Neuronal stem cell (in vitro differentiated cells): ENCODE measurements around the gene PSKH1.

ENCODE experiments used
- DNase-seq: peaks from one replicate; pipeline ENCODE4 v3.0.0-alpha.2; 2013; ENCODE audit warnings: low spot score
- H2AFZ ChIP-seq: one replicate; pipeline ENCODE4 v1.6.1; 2013; ENCODE audit warnings: mild to moderate bottlenecking, low read length, inconsistent platforms
- H2AK5ac ChIP-seq: 2 replicates; pipeline ENCODE4 v1.6.1; 2013; ENCODE audit warnings: low read depth, mild to moderate bottlenecking, inconsistent platforms, low read length, moderate library complexity, mixed read lengths
- H2BK120ac ChIP-seq: 2 replicates; pipeline ENCODE4 v1.6.1; 2013; ENCODE audit warnings: low read depth, mild to moderate bottlenecking, inconsistent platforms, low read length, moderate library complexity, mixed read lengths
- H2BK12ac ChIP-seq: one replicate; pipeline ENCODE4 v1.6.1; 2013; ENCODE audit warnings: low read length, inconsistent platforms
- H2BK15ac ChIP-seq: 2 replicates; pipeline ENCODE4 v1.6.1; 2013; ENCODE audit warnings: mild to moderate bottlenecking, low read length, inconsistent platforms, mixed read lengths
- H2BK5ac ChIP-seq: one replicate; pipeline ENCODE4 v1.6.1; 2013; ENCODE audit warnings: inconsistent platforms, mild to moderate bottlenecking, low read length, moderate library complexity
- H3K14ac ChIP-seq: one replicate; pipeline ENCODE4 v1.6.1; 2013; ENCODE audit warnings: low read length, inconsistent platforms
- H3K18ac ChIP-seq: 2 replicates; pipeline ENCODE4 v1.6.1; 2013; ENCODE audit warnings: low read length, inconsistent platforms
- H3K23ac ChIP-seq: 2 replicates; pipeline ENCODE4 v1.6.1; 2013; ENCODE audit warnings: low read depth, mild to moderate bottlenecking, mixed read lengths, low read length, inconsistent platforms; ENCODE audit not compliant: poor library complexity
- H3K27ac ChIP-seq: replicated peaks from 3 replicates; pipeline ENCODE4 v1.5.1; 2013; ENCODE audit warnings: low read length, inconsistent platforms
- H3K27me3 ChIP-seq, 3 experiments: 2 replicates each; pipeline ENCODE4 v1.6.1; 2013; ENCODE audit warnings: low read length in 3 of 3, mild to moderate bottlenecking in 2 of 3, inconsistent platforms in 1 of 3, low read depth in 1 of 3, mixed read lengths in 1 of 3, moderate library complexity in 1 of 3; ENCODE audit not compliant: control insufficient read depth in 3 of 3, insufficient read depth in 3 of 3
- H3K36me3 ChIP-seq, 2 donors: replicated peaks in 1 of 2; 2 replicates each; pipeline ENCODE4 v1.6.1; 2013; ENCODE audit warnings: low read length in 2 of 2; ENCODE audit not compliant: control insufficient read depth in 2 of 2, insufficient read depth in 2 of 2
- H3K4ac ChIP-seq: 2 replicates; pipeline ENCODE4 v1.6.1; 2013; ENCODE audit warnings: inconsistent platforms, mild to moderate bottlenecking, low read length, moderate library complexity
- H3K4me1 ChIP-seq, 2 donors: 1 replicate in 1 of 2; 2 replicates in 1 of 2; pipeline ENCODE4 v1.6.1; 2013; ENCODE audit warnings: low read length in 2 of 2, low read depth in 1 of 2; ENCODE audit not compliant: control insufficient read depth in 2 of 2, insufficient read depth in 1 of 2
- H3K4me2 ChIP-seq: one replicate; pipeline ENCODE4 v1.6.1; 2013; ENCODE audit warnings: mild to moderate bottlenecking, low read length, inconsistent platforms; ENCODE audit not compliant: insufficient read depth, poor library complexity, severe bottlenecking
- H3K4me3 ChIP-seq, 2 donors: 2 replicates each; pipeline ENCODE4 v1.5.1; 2013; ENCODE audit warnings: low read length in 2 of 2, mild to moderate bottlenecking in 2 of 2, inconsistent platforms in 1 of 2, moderate library complexity in 1 of 2
- H3K79me1 ChIP-seq: one replicate; pipeline ENCODE4 v1.6.1; 2013; ENCODE audit warnings: low read depth, mild to moderate bottlenecking, inconsistent platforms, low read length, moderate library complexity
- H3K9ac ChIP-seq: one replicate; pipeline ENCODE4 v1.6.1; 2013; ENCODE audit warnings: mild to moderate bottlenecking, low read depth, low read length, inconsistent platforms; ENCODE audit not compliant: poor library complexity
- H3K9me3 ChIP-seq, 2 donors: replicated peaks in 1 of 2; 2 replicates each; pipeline versions ENCODE3 to v1.6.1; 2013; ENCODE audit warnings: low read length in 2 of 2, mild to moderate bottlenecking in 2 of 2, inconsistent platforms in 1 of 2, low read depth in 1 of 2, mixed read lengths in 1 of 2, moderate library complexity in 1 of 2; ENCODE audit not compliant: control insufficient read depth in 2 of 2, insufficient read depth in 1 of 2
- H4K8ac ChIP-seq: one replicate; pipeline ENCODE4 v1.6.1; 2013; ENCODE audit warnings: low read depth, mild to moderate bottlenecking, inconsistent platforms, low read length, moderate library complexity
- H4K91ac ChIP-seq: one replicate; pipeline ENCODE4 v1.6.1; 2013; ENCODE audit warnings: low read length, low read depth, mild to moderate bottlenecking, inconsistent platforms; ENCODE audit not compliant: poor library complexity
- WGBS, 2 donors: extraction: QIAGEN DNeasy Blood & Tissue Kit; methylation state at CpG; one replicate each; pipeline ENCODE4 v1.1.7; 2013; ENCODE audit warnings: missing lambda C conversion rate in 2 of 2, mixed read lengths in 1 of 2; ENCODE audit not compliant: insufficient read length in 2 of 2, insufficient replicate concordance in 1 of 2; ENCODE audit errors: extremely low coverage in 2 of 2; 5-methylcytosine and 5-hydroxymethylcytosine counted together

Gene PSKH1

DNA sequence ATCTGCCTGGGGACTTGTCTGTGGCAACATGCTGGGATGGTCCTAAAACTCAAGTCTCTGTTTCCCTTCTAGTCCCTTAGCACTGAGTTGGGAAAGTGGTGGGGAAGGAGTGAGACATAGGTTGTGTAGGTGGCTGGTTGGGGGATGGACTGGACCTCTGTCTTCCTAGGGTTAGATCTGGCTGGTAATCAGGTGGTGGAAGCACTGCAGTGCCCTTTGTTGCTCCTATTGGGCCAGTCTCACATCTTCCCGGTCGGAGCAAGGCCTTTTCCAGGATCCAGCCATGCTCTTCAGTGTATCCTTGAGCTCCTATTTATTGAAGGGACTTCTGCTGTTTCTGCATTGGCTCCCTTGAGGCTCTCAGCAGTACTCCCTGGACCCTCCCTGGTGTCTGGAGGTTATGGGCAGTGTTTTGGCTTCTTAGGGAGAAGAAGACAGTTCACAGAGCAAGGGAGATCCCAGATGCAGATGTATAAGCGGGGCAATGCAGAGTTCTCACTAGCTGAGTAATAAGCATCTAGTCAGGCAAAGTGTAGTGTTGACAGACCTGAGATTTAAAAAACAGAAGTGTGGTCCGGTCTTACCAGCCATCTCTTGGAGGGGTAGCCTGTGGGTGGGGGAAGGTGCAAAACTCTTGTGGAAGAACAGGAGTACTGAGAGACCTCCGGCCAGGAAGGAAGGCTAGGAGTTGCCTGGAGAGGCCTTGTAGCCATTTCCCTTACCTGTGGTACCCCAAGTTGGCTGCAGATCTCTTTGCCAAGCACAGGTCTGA lies 47.6 kb upstream of the PSKH1 start:
- WGBS, 2 donors, result no CpG with 5 or more reads among the region's 5 CpGs

DNA sequence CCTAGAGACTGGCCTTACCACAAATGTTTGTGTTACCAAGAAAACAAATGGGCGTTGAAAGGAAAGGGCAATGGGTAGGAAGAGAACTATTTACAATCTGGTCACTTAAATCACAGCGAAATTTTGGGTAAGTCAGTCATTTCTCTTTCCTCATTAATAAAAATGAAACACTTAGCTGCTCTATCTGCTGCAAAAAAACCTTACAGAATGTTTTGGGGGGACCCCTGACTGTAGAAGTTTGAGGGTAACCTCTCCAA lies 47.1 kb upstream of the PSKH1 start:
- Histone ChIP-seq H3K4me2 (peak overlapping the region; percentile 76), H2AK5ac (no peak overlapping the region), H3K27ac (peak overlapping the region; percentile 89), H3K14ac (no peak overlapping the region), H3K18ac (no peak overlapping the region), H3K23ac (no peak overlapping the region), H3K4me3 (peak overlapping the region; percentile 82 to 97), H2BK15ac (no peak overlapping the region), H3K9me3 (no peaks in the 10 kb centered on the region), H2BK120ac (no peak overlapping the region), H3K36me3 (peaks cover 4 to 32% of the 10 kb centered on the region in 2 donors), H4K91ac (no peak overlapping the region), H2AFZ (peak overlapping the region; percentile 81), H2BK5ac (peak overlapping the region; percentile 79), H3K9ac (peak overlapping the region; percentile 32), H3K27me3 (no peaks in the 10 kb centered on the region), H4K8ac (no peak overlapping the region), H2BK12ac (no peak overlapping the region), H3K4ac (no peak overlapping the region), H3K79me1 (peaks cover 14% of the 10 kb centered on the region), H3K4me1 (peaks cover 22 to 23% of the 10 kb centered on the region in 2 donors)
- no CpG with 5 or more reads among the region's 2 CpGs for WGBS, 2 donors
- DNase-seq, result no peak

More for the DNA sequence above, 47.6 kb upstream of the PSKH1 start:
- peaks cover 4 to 30% of the 10 kb centered on the region in 2 donors for H3K36me3 ChIP-seq
- DNase-seq, result no peak
- H3K14ac ChIP-seq, result no peak overlapping the region
- peaks cover 22 to 23% of the 10 kb centered on the region in 2 donors for H3K4me1 ChIP-seq
- no peak overlapping the region for H2BK120ac ChIP-seq
- H2BK5ac ChIP-seq, result no peak overlapping the region
- peak overlapping the region; percentile 89 for H3K27ac ChIP-seq
- H3K18ac ChIP-seq, result no peak overlapping the region
- H4K91ac ChIP-seq, result no peak overlapping the region
- peak overlapping the region; percentile 32 for H3K9ac ChIP-seq
- no peaks in the 10 kb centered on the region for H3K27me3 ChIP-seq
- peak overlapping the region; percentile 76 for H3K4me2 ChIP-seq
- H2BK15ac ChIP-seq, result no peak overlapping the region
- peak overlapping the region; percentile 49 for H2AK5ac ChIP-seq
- H3K79me1 ChIP-seq, result peaks cover 14% of the 10 kb centered on the region
- no peak overlapping the region for H3K4ac ChIP-seq
- H3K23ac ChIP-seq, result no peak overlapping the region
- no peak overlapping the region for H4K8ac ChIP-seq
- H2BK12ac ChIP-seq, result no peak overlapping the region
- H2AFZ ChIP-seq, result peak overlapping the region; percentile 81
- H3K9me3 ChIP-seq, result no peaks in the 10 kb centered on the region
- H3K4me3 ChIP-seq, result peak overlapping the region in 1 of 2 donors; percentile 97

DNA sequence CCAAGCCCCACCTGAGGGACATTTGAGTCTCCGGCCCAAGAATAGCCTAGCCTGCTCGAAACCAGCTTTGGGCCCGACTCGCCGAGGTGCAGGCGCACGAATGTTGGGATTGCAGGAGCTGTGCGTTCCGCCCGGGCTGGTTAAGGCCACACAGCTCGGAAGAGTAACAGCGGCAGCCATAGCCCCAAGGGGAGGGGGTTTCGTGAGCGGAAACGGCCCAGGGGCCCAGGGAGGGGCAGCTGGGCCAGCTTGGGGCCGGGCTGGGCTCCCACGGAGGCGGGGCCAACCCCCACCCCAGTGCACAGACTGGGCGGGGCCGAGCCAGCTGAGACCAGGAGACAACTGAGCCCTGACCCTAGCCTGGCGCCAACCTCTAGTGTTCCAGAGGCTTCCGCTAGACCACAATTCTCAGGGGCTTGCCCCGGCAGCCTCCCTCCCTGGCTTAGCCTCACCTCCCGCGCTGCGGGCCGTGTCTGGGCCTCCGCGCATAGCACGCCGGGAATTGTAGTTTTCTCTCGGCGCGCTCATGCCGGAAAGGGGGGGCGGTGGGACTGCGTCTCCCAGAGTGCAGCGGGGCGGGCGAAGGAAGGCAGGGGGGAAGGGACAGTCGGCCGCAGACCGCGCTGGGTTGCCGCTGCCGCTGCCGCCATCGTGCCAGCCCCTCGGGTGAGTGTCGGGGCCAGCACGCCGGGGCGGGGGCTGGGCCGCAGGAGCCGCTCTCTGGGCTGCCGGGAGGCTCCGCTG lies 46.6 kb upstream of the PSKH1 start, which contains the start of gene NUTF2:
NUTF2 (plus strand) TSS at position 614 of the 744 bp plus-strand sequence. CDS start 18,198 bp downstream, outside the sequence.
- Histone ChIP-seq H2BK15ac (peak within 1 kb of the TSS; percentile 55), H4K8ac (no peak within 1 kb of the TSS)
- WGBS, 2 donors, result no CpG with 5 or more reads among the region's 57 CpGs

More for the DNA sequence above, 46.6 kb upstream of the PSKH1 start, which contains the start of gene NUTF2:
- Histone ChIP-seq H3K27ac (peak within 1 kb of the TSS; percentile 89), H3K27me3 (no peaks in the 10 kb centered on the region), H4K91ac (no peak within 1 kb of the TSS), H2AK5ac (peak within 1 kb of the TSS; percentile 73), H3K4me2 (peak within 1 kb of the TSS; percentile 83), H3K14ac (peak within 1 kb of the TSS; percentile 75), H3K23ac (peak within 1 kb of the TSS; percentile 83), H2BK120ac (no peak within 1 kb of the TSS), H3K79me1 (peaks cover 15% of the 10 kb centered on the region), H2BK12ac (no peak within 1 kb of the TSS), H2BK5ac (peak within 1 kb of the TSS; percentile 79), H3K9ac (peak within 1 kb of the TSS; percentile 97), H3K36me3 (peaks cover 4 to 33% of the 10 kb centered on the region in 2 donors), H3K18ac (peak within 1 kb of the TSS; percentile 94), H3K4me1 (peaks cover 22 to 23% of the 10 kb centered on the region in 2 donors), H2AFZ (peak within 1 kb of the TSS; percentile 81), H3K4ac (no peak within 1 kb of the TSS), H3K9me3 (no peaks in the 10 kb centered on the region), H3K4me3 (peak within 1 kb of the TSS; percentile 97 to 98)
- peak; percentile 99 for DNase-seq
